Bronchial smooth muscle cell (primary cell): Measurements from ENCODE around the gene SETD3. TPM values are rescaled to one million over a fixed set of nuclear protein-coding genes. Genes with fewer than 3 reads are reported as not detected.

Source experiments
- total RNA-seq: library from RNA; depleted of rRNA; stranded (reverse); fragments of >200 nt; gene quantifications from 2 replicates; pipeline ENCODE4 v1.2.1, GENCODE V29; 2014

The SETD3 gene
- total RNA-seq = 24.0 and 30.4 TPM in 2 replicates

GRCh38 chr14:99479906-99480869 is at the start of gene SETD3:
SETD3 (minus strand) TSS chr14:99480859; CDS start chr14:99465805, 15,054 bp downstream.

GRCh38 chr14:99480917-99481744 is 472 bp upstream of the SETD3 start, which contains the start of gene CCNK:
CCNK (plus strand) TSS chr14:99481409; CDS start chr14:99492678, 11,269 bp downstream.

Other genes with a start within 250 kb of the SETD3 start
- gene BCL11B, start 208.7 kb downstream of the SETD3 start, total RNA-seq = under 0.01 TPM in 2 replicates
- gene CCNK, start 550 bp upstream of the SETD3 start, total RNA-seq = 17.0 and 29.2 TPM in 2 replicates
- gene CCDC85C, start 123.3 kb upstream of the SETD3 start, total RNA-seq = 2.0 and 3.2 TPM in 2 replicates
- gene HHIPL1, start 164.3 kb upstream of the SETD3 start, total RNA-seq = 8.5 and 8.6 TPM in 2 replicates
- 0.47 and 1.4 TPM in 2 replicates for gene CYP46A1, start 203.4 kb upstream of the SETD3 start, total RNA-seq